ENCODE results near the gene NQO2.

NQO2 gene

DNA sequence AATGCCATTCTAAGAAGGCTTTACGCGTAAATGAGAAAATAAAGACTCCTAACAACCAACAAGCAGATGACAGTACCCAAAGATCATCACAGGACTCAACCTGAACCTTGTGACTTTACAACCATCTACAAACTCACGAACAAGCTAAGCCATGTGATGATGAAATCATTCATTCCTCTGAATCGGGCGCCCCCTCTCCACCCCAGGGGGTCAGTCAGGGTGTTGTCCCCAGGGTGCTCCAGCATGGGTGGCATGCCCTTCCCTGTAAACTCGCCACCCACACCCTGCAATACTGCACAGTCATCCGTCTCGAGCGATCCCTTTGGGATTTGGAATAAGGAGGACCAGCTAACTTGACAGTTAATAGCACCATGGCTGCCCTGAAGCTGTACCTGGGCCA is 40.9 kb upstream of the NQO2 start:
- TF ChIP-seq, protein P1, sequence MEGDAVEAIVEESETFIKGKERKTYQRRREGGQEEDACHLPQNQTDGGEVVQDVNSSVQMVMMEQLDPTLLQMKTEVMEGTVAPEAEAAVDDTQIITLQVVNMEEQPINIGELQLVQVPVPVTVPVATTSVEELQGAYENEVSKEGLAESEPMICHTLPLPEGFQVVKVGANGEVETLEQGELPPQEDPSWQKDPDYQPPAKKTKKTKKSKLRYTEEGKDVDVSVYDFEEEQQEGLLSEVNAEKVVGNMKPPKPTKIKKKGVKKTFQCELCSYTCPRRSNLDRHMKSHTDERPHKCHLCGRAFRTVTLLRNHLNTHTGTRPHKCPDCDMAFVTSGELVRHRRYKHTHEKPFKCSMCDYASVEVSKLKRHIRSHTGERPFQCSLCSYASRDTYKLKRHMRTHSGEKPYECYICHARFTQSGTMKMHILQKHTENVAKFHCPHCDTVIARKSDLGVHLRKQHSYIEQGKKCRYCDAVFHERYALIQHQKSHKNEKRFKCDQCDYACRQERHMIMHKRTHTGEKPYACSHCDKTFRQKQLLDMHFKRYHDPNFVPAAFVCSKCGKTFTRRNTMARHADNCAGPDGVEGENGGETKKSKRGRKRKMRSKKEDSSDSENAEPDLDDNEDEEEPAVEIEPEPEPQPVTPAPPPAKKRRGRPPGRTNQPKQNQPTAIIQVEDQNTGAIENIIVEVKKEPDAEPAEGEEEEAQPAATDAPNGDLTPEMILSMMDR (conservative IDR thresholded peaks at IDR 0.05; ENCODE audit: low read depth, low read length) = no peak

DNA sequence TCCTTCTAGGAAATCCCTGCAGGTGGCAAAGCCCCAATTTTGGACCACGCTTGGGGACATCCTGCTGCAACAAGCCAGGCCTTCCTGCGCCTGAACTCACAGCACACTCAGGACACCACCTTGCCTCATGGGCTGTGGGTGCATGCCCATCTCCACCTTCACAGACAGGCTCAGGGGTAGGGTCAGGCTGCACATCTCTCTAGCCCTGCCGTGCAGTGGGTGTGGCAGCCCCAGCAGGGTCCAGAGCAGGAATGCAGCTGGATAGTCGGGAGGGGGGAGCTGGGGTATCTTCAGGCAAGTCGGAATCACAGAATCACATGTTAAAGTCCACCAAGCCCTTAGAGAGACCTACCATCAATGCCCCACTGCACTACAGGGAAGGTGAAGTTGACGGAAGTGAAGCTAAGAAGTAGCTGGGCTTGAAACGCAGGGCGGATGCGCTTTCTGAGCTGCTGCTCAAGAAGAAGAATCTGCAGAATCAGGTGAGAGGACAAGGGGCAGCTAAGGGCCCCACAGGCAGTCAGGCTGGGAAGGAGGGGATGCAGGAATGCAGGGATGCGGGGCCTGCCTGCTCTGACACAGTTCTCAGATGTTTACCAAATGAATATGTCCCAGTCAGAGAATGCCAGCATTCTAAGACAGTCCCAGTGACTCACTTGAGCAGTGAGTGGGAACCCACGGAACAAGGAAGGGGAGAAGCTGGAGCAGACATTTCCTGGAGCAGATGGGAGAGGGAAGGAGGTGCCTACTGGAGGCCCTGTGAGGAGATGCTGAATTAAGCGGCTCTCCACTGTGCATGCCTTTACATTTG is 39.6 kb upstream of the NQO2 start:
- Histone ChIP-seq H3K27ac (no peak overlapping the region), H3K9ac (no peak overlapping the region), H3K79me2 (ENCODE audit: insufficient read depth, low read depth) (no peaks in the 10 kb centered on the region), H3K4me1 (ENCODE audit: low read depth, poor library complexity, severe bottlenecking) (no peaks in the 10 kb centered on the region), H3K4me2 (no peak overlapping the region), H2AFZ (ENCODE audit: low read depth) (no peak overlapping the region), H3K4me3 (IDR thresholded peaks at IDR 0.05; ENCODE audit: insufficient read depth, low read depth, low read length) (no peak overlapping the region), H3K36me3 (ENCODE audit: insufficient read depth) (no peaks in the 10 kb centered on the region), H4K20me1 (ENCODE audit: insufficient read depth) (no peaks in the 10 kb centered on the region), H3K27me3 (ENCODE audit: insufficient read depth, low read depth) (no peaks in the 10 kb centered on the region)
- TF ChIP-seq, protein P1 (conservative IDR thresholded peaks at IDR 0.05; ENCODE audit: low read depth, low read length) = no peak

More for the DNA sequence above, 40.9 kb upstream of the NQO2 start:
- no peaks in the 10 kb centered on the region for H3K27me3 ChIP-seq (ENCODE audit: insufficient read depth, low read depth)
- H2AFZ ChIP-seq (ENCODE audit: low read depth) = no peak overlapping the region
- no peaks in the 10 kb centered on the region for H3K36me3 ChIP-seq (ENCODE audit: insufficient read depth)
- H3K4me3 ChIP-seq (IDR thresholded peaks at IDR 0.05; ENCODE audit: insufficient read depth, low read depth, low read length) = no peak overlapping the region
- H3K9ac ChIP-seq = no peak overlapping the region
- no peak overlapping the region for H3K4me2 ChIP-seq
- no peaks in the 10 kb centered on the region for H3K79me2 ChIP-seq (ENCODE audit: insufficient read depth, low read depth)
- H3K4me1 ChIP-seq (ENCODE audit: low read depth, poor library complexity, severe bottlenecking) = no peaks in the 10 kb centered on the region
- no peaks in the 10 kb centered on the region for H4K20me1 ChIP-seq (ENCODE audit: insufficient read depth)
- no peak overlapping the region for H3K27ac ChIP-seq

DNA sequence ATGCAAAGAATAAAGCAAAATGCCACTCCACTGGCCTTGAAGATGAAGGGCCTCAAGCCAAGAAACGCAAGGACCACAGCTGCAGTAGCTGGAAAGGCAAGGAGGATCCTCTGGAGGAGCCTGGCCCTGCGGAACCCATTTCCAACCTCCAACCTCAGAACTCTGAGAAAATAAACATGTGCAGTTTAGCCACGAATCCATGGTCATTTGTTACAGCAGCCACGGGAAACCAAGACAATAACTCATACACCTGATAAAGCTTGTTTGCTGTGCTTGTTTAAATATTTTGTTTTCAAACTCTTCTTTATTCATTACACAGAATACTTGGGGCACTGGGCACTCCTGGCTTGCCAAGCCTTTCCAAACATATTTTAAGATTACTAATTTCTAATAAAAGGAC is 38.8 kb upstream of the NQO2 start:
- Histone ChIP-seq H3K79me2 (ENCODE audit: insufficient read depth, low read depth) (no peaks in the 10 kb centered on the region), H3K36me3 (ENCODE audit: insufficient read depth) (no peaks in the 10 kb centered on the region), H3K27ac (no peak overlapping the region), H2AFZ (ENCODE audit: low read depth) (no peak overlapping the region), H4K20me1 (ENCODE audit: insufficient read depth) (no peaks in the 10 kb centered on the region), H3K4me2 (no peak overlapping the region), H3K9ac (no peak overlapping the region), H3K4me3 (IDR thresholded peaks at IDR 0.05; ENCODE audit: insufficient read depth, low read depth, low read length) (no peak overlapping the region), H3K4me1 (ENCODE audit: low read depth, poor library complexity, severe bottlenecking) (no peaks in the 10 kb centered on the region), H3K27me3 (ENCODE audit: insufficient read depth, low read depth) (no peaks in the 10 kb centered on the region)
- TF ChIP-seq, protein P1 (conservative IDR thresholded peaks at IDR 0.05; ENCODE audit: low read depth, low read length) = no peak

DNA sequence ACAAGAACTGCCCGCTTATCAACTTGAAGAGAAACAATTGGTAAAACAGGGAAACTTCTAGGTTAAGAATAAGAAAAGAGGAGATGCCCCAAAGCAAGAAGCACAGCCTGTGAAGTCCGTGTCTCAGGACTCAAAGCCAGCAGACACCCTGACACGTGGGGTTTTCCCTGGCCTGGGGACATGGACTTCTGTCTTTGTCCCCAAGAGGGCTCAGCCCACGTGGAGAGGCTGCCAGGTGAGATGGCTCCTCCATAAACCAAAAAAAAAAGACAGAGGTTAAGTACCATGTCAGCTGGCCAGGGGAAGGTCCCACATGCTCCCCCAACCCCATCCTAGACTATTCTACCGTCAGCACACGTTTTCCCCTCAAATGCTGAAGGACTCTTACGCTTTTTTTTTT is 38.2 kb upstream of the NQO2 start:
- TF ChIP-seq, protein P1 (conservative IDR thresholded peaks at IDR 0.05; ENCODE audit: low read depth, low read length) = no peak
- Histone ChIP-seq H3K27me3 (ENCODE audit: insufficient read depth, low read depth) (no peaks in the 10 kb centered on the region), H3K4me3 (IDR thresholded peaks at IDR 0.05; ENCODE audit: insufficient read depth, low read depth, low read length) (no peak overlapping the region), H3K79me2 (ENCODE audit: insufficient read depth, low read depth) (no peaks in the 10 kb centered on the region), H4K20me1 (ENCODE audit: insufficient read depth) (no peaks in the 10 kb centered on the region), H3K9ac (no peak overlapping the region), H2AFZ (ENCODE audit: low read depth) (no peak overlapping the region), H3K4me1 (ENCODE audit: low read depth, poor library complexity, severe bottlenecking) (no peaks in the 10 kb centered on the region), H3K4me2 (no peak overlapping the region), H3K36me3 (ENCODE audit: insufficient read depth) (no peaks in the 10 kb centered on the region), H3K27ac (no peak overlapping the region)

All from KMS-11 (cell line).